H9 (cell line): Measurements from ENCODE around the gene BEST1. TPM values are rescaled to one million over a fixed set of nuclear protein-coding genes. Genes with fewer than 3 reads are reported as not detected.

Experiments used
- DNase-seq: peaks from one replicate; pipeline ENCODE4 v3.0.0-alpha.2; 2017
- H2AFZ ChIP-seq: one replicate; pipeline ENCODE4 v1.6.1; 2013; ENCODE audit warnings: mild to moderate bottlenecking, low read length, control low read depth, moderate library complexity
- H2AK5ac ChIP-seq: 2 replicates; pipeline ENCODE4 v1.6.1; 2013; ENCODE audit warnings: low read length, control low read depth, mixed read lengths; ENCODE audit not compliant: insufficient read length
- H2BK120ac ChIP-seq: one replicate; pipeline ENCODE4 v1.6.1; 2013; ENCODE audit warnings: low read depth, mild to moderate bottlenecking, low read length, control low read depth, inconsistent platforms; ENCODE audit not compliant: poor library complexity, severe bottlenecking
- H2BK12ac ChIP-seq: 2 replicates; pipeline ENCODE4 v1.6.1; 2013; ENCODE audit warnings: low read length, control low read depth, mixed read lengths, low read depth; ENCODE audit not compliant: insufficient read length
- H2BK15ac ChIP-seq: 2 replicates; pipeline ENCODE4 v1.6.1; 2013; ENCODE audit warnings: low read depth, low read length, control low read depth
- H2BK20ac ChIP-seq: one replicate; pipeline ENCODE4 v1.6.1; 2013; ENCODE audit warnings: low read depth, mild to moderate bottlenecking, low read length, control low read depth, inconsistent platforms; ENCODE audit not compliant: poor library complexity, severe bottlenecking
- H2BK5ac ChIP-seq: 2 replicates; pipeline ENCODE4 v1.6.1; 2013; ENCODE audit warnings: low read length, control low read depth, mixed read lengths; ENCODE audit not compliant: insufficient read length
- H3K14ac ChIP-seq: 2 replicates; pipeline ENCODE4 v1.6.1; 2013; ENCODE audit warnings: low read length, control low read depth; ENCODE audit not compliant: insufficient read depth
- H3K18ac ChIP-seq: 2 replicates; pipeline ENCODE4 v1.6.1; 2013; ENCODE audit warnings: low read depth, mild to moderate bottlenecking, mixed read lengths, low read length, control low read depth; ENCODE audit not compliant: insufficient read length
- H3K23ac ChIP-seq: 2 replicates; pipeline ENCODE4 v1.6.1; 2013; ENCODE audit warnings: low read length, control low read depth, mixed read lengths, low read depth; ENCODE audit not compliant: insufficient read length
- H3K23me2 ChIP-seq: 2 replicates; pipeline ENCODE4 v1.6.1; 2013; ENCODE audit warnings: low read depth, mild to moderate bottlenecking, mixed read lengths, low read length, control low read depth; ENCODE audit not compliant: insufficient read length, poor library complexity, severe bottlenecking
- H3K27ac ChIP-seq: 2 replicates; pipeline ENCODE4 v1.5.1; 2013; ENCODE audit warnings: low read length, control low read depth, mixed read lengths, low read depth; ENCODE audit not compliant: insufficient read length
- H3K27me3 ChIP-seq: 2 replicates; pipeline ENCODE4 v1.6.1; 2013; ENCODE audit warnings: low read length, control low read depth, inconsistent platforms; ENCODE audit not compliant: insufficient read depth
- H3K4ac ChIP-seq: 2 replicates; pipeline ENCODE4 v1.6.1; 2013; ENCODE audit warnings: low read depth, mild to moderate bottlenecking, control low read depth, inconsistent platforms, low read length, moderate library complexity
- H3K4me1 ChIP-seq: 2 replicates; pipeline ENCODE4 v1.6.1; 2013; ENCODE audit warnings: low read length, control low read depth, inconsistent platforms; ENCODE audit not compliant: insufficient read depth
- H3K4me2 ChIP-seq: 2 replicates; pipeline ENCODE4 v1.6.1; 2013; ENCODE audit warnings: low read length, control low read depth, mixed read lengths; ENCODE audit not compliant: insufficient read length, insufficient read depth
- H3K56ac ChIP-seq: 2 replicates; pipeline ENCODE4 v1.6.1; 2013; ENCODE audit warnings: low read depth, mild to moderate bottlenecking, mixed read lengths, low read length, control low read depth; ENCODE audit not compliant: insufficient read length
- H3K79me1 ChIP-seq: 2 replicates; pipeline ENCODE4 v1.6.1; 2013; ENCODE audit warnings: low read depth, mild to moderate bottlenecking, moderate library complexity, low read length, control low read depth, inconsistent platforms; ENCODE audit not compliant: insufficient read depth, poor library complexity, severe bottlenecking
- H3K79me2 ChIP-seq: 2 replicates; pipeline ENCODE4 v1.6.1; 2013; ENCODE audit warnings: low read length, control low read depth, inconsistent platforms; ENCODE audit not compliant: insufficient read depth
- H3K9ac ChIP-seq: 2 replicates; pipeline ENCODE4 v1.6.1; 2013; ENCODE audit warnings: low read length, control low read depth, mixed read lengths; ENCODE audit not compliant: insufficient read length; ENCODE audit errors: extremely low read depth
- H3K9me3 ChIP-seq: one replicate; pipeline ENCODE4 v1.6.1; 2013; ENCODE audit warnings: low read depth, low read length, inconsistent platforms; ENCODE audit not compliant: control insufficient read depth
- H3T11ph ChIP-seq: one replicate; pipeline ENCODE4 v1.6.1; 2013; ENCODE audit warnings: mild to moderate bottlenecking, low read length, control low read depth, inconsistent platforms
- H4K20me1 ChIP-seq: one replicate; pipeline ENCODE4 v1.6.1; 2013; ENCODE audit not compliant: control insufficient read depth, insufficient read length, insufficient read depth
- H4K5ac ChIP-seq: 2 replicates; pipeline ENCODE4 v1.6.1; 2013; ENCODE audit warnings: low read depth, mild to moderate bottlenecking, mixed read lengths, low read length, control low read depth; ENCODE audit not compliant: insufficient read length
- H4K8ac ChIP-seq: replicated peaks from 2 replicates; pipeline ENCODE4 v1.6.1; 2013; ENCODE audit warnings: low read length, control low read depth, mixed read lengths, low read depth; ENCODE audit not compliant: insufficient read length
- H4K91ac ChIP-seq: 2 replicates; pipeline ENCODE4 v1.6.1; 2013; ENCODE audit warnings: low read depth, mild to moderate bottlenecking, moderate library complexity, mixed read lengths, low read length, control low read depth; ENCODE audit not compliant: insufficient read length
- H3K27ac Mint-ChIP-seq, 3 experiments: 2 replicates in 2 of 3; 3 replicates in 1 of 3; pipeline ENCODE4 v1.8.0; 2020 to 2021; ENCODE audit warnings: mixed read lengths in 3 of 3, mild to moderate bottlenecking in 1 of 3, moderate library complexity in 1 of 3
- H3K27me3 Mint-ChIP-seq: 2 replicates; pipeline ENCODE4 v1.8.0; 2021; ENCODE audit warnings: low read depth, mild to moderate bottlenecking, moderate library complexity, mixed read lengths
- H3K36me3 Mint-ChIP-seq, 3 experiments: 2 replicates in 2 of 3; 3 replicates in 1 of 3; pipeline ENCODE4 v1.8.0; 2020 to 2021; ENCODE audit warnings: low read depth in 3 of 3, mixed read lengths in 3 of 3; ENCODE audit not compliant: insufficient read depth in 1 of 3
- H3K4me1 Mint-ChIP-seq, 2 experiments: 2 replicates each; pipeline ENCODE4 v1.8.0; 2020; ENCODE audit warnings: mixed read lengths in 2 of 2
- H3K4me3 Mint-ChIP-seq, 2 experiments: 2 replicates in 1 of 2; 3 replicates in 1 of 2; pipeline ENCODE4 v1.8.0; 2020 to 2021; ENCODE audit warnings: mild to moderate bottlenecking in 2 of 2, mixed read lengths in 2 of 2, moderate library complexity in 1 of 2
- H3K9me3 Mint-ChIP-seq, 2 experiments: 2 replicates in 1 of 2; 3 replicates in 1 of 2; pipeline ENCODE4 v1.8.0; 2020; ENCODE audit warnings: mild to moderate bottlenecking in 2 of 2, mixed read lengths in 2 of 2, moderate library complexity in 1 of 2
- WGBS: extraction: QIAGEN DNeasy Blood & Tissue Kit; methylation state at CpG from one replicate; pipeline ENCODE4 v1.1.7; 2013; ENCODE audit warnings: missing lambda C conversion rate, low lambda C conversion rate, mixed read lengths; ENCODE audit not compliant: insufficient read length; ENCODE audit errors: extremely low coverage; 5-methylcytosine and 5-hydroxymethylcytosine counted together
- total RNA-seq: library from RNA; stranded (reverse); gene quantifications from 2 replicates; pipeline ENCODE4 v1.2.1, GENCODE V29; 2021
- TF ChIP-seq, protein P1 (sequence below): fragments of 200-600 bp; sonication (generic); conservative IDR thresholded peaks from 3 replicates; pipeline ENCODE4 v1.8.0; 2021; ENCODE audit warnings: antibody characterized with exemption, mild to moderate bottlenecking

The BEST1 gene
- total RNA-seq, 1 experiment from 2014 or later, result 0.24 TPM

DNA sequence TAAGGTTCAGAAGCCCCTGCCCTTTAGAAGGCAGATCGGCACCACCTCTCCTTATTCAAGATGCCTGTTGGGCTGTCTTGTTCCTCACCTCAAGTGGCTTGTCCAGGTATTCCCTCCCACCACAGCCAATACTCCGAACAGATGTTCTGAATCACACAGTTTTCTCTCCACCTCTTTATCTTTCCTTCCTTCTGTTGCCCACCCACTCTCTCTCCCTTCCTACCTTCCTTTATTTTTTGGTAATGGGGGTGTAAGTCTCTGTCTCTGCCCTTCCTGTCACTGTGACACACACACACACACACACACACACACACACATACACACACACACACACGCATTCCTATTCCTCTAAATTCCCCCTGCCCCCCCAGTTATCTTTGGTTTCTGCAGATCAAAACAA, 8.4 kb downstream of the BEST1 start:
- Mint-ChIP-seq H3K9me3 (no peaks in the 10 kb centered on the region; a peak in 1 of 5 replicates), H3K27me3 (peaks cover 30% of the 10 kb centered on the region), H3K36me3 (peaks cover 4 to 10% (median 4%) of the 10 kb centered on the region in 3 experiments), H3K27ac (no peak overlapping the region), H3K4me1 (peaks cover 0 to 10% of the 10 kb centered on the region in 2 experiments; a peak in 1 of 4 replicates), H3K4me3 (no peak overlapping the region; a peak in 1 of 5 replicates)
- H3K27me3 ChIP-seq, result no peaks in the 10 kb centered on the region
- H4K8ac ChIP-seq, result no peak overlapping the region
- no peak overlapping the region for H3T11ph ChIP-seq
- H2BK15ac ChIP-seq, result no peak overlapping the region
- no peaks in the 10 kb centered on the region for H3K4me1 ChIP-seq
- no peak overlapping the region for H2AFZ ChIP-seq
- H3K79me1 ChIP-seq, result no peaks in the 10 kb centered on the region
- H2BK20ac ChIP-seq, result no peak overlapping the region
- no peak for DNase-seq
- no peak overlapping the region for H2AK5ac ChIP-seq
- H3K23me2 ChIP-seq, result peaks cover 8% of the 10 kb centered on the region
- H3K27ac ChIP-seq, result no peak overlapping the region
- no peak overlapping the region for H4K5ac ChIP-seq
- H2BK5ac ChIP-seq, result no peak overlapping the region
- no peak overlapping the region for H2BK120ac ChIP-seq
- no peak overlapping the region for H3K9ac ChIP-seq
- H2BK12ac ChIP-seq, result no peak overlapping the region
- no peaks in the 10 kb centered on the region for H3K9me3 ChIP-seq
- no peak overlapping the region for H4K91ac ChIP-seq
- H3K56ac ChIP-seq, result no peak overlapping the region
- no CpG with 5 or more reads among the region's 3 CpGs for WGBS
- no peak overlapping the region for H3K23ac ChIP-seq
- no peak overlapping the region for H3K4me2 ChIP-seq
- H3K14ac ChIP-seq, result no peak overlapping the region
- no peak overlapping the region for H3K18ac ChIP-seq
- TF ChIP-seq, protein P1, sequence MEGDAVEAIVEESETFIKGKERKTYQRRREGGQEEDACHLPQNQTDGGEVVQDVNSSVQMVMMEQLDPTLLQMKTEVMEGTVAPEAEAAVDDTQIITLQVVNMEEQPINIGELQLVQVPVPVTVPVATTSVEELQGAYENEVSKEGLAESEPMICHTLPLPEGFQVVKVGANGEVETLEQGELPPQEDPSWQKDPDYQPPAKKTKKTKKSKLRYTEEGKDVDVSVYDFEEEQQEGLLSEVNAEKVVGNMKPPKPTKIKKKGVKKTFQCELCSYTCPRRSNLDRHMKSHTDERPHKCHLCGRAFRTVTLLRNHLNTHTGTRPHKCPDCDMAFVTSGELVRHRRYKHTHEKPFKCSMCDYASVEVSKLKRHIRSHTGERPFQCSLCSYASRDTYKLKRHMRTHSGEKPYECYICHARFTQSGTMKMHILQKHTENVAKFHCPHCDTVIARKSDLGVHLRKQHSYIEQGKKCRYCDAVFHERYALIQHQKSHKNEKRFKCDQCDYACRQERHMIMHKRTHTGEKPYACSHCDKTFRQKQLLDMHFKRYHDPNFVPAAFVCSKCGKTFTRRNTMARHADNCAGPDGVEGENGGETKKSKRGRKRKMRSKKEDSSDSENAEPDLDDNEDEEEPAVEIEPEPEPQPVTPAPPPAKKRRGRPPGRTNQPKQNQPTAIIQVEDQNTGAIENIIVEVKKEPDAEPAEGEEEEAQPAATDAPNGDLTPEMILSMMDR, result no peak
- no peak overlapping the region for H3K4ac ChIP-seq
- no peaks in the 10 kb centered on the region for H3K79me2 ChIP-seq
- H4K20me1 ChIP-seq, result no peaks in the 10 kb centered on the region
